Coronary artery (tissue), 2 donors: ENCODE results near the gene DHX15.

Source experiments
- DNase-seq: peaks from one replicate; pipeline ENCODE4 v3.0.0-alpha.2; 2017; ENCODE audit warnings: low spot score
- H3K27ac ChIP-seq, 2 donors: fragments of 200-600 bp; sonication (generic); one replicate each; pipeline ENCODE4 v1.5.1; 2016 to 2019
- H3K4me3 ChIP-seq: fragments of 200-600 bp; sonication (generic); 2 replicates; pipeline ENCODE4 v1.5.1; 2016; ENCODE audit warnings: mild to moderate bottlenecking, moderate library complexity
- TF ChIP-seq, protein P1 (sequence below): fragments of 200-600 bp; sonication (generic); IDR thresholded peaks from one replicate; pipeline ENCODE4 v1.5.1; 2019; ENCODE audit warnings: antibody characterized with exemption

The DHX15 gene

DNA sequence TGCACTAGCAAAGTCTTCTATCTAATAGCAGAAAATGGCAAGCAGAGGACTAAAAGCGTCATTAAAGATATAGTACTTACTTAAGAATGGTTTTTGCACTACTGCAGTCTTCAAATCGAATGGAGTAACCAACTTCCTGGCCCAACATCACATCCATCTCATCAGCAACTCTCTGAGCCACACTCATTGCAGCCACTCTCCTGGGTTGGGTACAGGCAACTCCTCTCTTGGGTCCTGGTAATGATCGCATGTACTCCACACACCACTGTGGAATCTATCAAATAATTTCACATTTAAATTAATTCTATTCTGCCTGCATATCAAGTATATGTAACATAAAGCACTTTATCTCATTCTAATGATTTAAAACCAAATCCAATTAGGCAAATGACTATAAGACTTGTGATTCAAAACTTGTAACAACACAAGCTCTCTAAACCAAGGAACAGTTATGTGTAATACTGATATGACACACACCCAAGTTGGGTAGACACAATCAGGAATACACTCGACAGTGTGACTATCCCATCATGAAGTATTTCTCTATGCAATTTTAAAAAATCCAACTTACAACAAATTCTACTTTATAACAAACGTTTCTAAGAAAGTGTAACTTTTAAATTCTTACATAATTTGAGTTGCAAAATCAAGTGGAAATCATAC, 13.6 kb downstream of the DHX15 start:
- Histone ChIP-seq H3K4me3 (no peak overlapping the region), H3K27ac (no peak overlapping the region)
- TF ChIP-seq, protein P1, sequence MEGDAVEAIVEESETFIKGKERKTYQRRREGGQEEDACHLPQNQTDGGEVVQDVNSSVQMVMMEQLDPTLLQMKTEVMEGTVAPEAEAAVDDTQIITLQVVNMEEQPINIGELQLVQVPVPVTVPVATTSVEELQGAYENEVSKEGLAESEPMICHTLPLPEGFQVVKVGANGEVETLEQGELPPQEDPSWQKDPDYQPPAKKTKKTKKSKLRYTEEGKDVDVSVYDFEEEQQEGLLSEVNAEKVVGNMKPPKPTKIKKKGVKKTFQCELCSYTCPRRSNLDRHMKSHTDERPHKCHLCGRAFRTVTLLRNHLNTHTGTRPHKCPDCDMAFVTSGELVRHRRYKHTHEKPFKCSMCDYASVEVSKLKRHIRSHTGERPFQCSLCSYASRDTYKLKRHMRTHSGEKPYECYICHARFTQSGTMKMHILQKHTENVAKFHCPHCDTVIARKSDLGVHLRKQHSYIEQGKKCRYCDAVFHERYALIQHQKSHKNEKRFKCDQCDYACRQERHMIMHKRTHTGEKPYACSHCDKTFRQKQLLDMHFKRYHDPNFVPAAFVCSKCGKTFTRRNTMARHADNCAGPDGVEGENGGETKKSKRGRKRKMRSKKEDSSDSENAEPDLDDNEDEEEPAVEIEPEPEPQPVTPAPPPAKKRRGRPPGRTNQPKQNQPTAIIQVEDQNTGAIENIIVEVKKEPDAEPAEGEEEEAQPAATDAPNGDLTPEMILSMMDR: no peak
- DNase-seq: no peak

DNA sequence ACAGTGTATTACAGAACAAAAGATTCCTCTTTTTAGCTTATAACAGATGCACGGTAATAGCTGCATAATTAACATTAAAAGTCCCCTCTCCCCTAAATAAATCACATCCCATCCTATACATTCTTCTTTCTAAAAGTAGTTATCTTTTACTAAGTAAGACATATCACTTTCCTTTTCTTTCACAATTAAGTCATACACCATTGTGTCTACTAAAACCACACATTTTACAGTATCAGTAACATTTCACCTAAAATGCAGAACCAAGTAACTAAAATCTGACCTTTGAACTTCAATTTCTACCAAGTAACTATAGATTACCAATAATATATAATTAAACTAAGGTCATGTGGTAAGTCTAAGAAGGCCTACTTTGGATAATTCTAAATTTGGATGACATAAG, 14.2 kb downstream of the DHX15 start:
- no peak overlapping the region for H3K27ac ChIP-seq
- no peak overlapping the region for H3K4me3 ChIP-seq
- DNase-seq: no peak
- TF ChIP-seq, protein P1: no peak

DNA sequence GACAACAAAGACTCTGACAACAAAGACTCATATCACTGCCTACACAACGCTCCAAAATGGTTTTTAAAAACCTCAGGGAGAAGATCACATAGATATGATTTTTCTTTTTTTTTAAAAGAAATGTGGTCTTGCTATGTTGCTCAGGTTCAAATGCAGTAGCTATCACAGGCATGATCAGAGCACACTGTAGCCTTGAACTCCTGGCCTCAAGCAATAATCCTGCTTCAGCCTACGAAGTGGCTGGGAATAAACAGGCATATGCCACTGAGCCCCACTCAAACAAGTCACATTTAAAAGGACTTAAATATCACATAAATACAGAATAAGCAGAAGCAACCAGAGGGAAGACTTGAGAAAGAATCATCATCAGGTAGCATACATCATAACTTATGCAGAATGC, 14.7 kb downstream of the DHX15 start:
- DNase-seq: no peak
- no peak overlapping the region for H3K27ac ChIP-seq
- no peak overlapping the region for H3K4me3 ChIP-seq
- TF ChIP-seq, protein P1: no peak

DNA sequence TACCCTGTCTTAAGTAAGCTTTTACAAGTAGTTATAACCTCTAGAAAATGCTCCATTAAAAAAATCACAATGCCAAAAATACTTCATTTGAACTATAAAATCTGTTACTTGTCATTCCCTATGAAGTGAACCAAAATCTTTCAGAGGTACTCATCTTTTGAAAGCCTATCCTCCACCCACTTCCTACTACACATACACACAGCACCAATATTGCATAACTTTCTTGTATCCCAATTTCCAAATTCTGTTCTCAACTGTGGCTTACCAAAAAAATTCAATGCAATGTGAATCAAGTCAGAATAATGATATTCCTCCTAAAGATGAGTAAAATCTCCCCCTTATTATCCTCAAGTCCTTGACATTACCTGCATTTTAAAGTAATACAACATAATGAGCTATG, 15.9 kb downstream of the DHX15 start:
- no peak overlapping the region for H3K4me3 ChIP-seq
- H3K27ac ChIP-seq: no peak overlapping the region
- TF ChIP-seq, protein P1: no peak
- DNase-seq: no peak

DNA sequence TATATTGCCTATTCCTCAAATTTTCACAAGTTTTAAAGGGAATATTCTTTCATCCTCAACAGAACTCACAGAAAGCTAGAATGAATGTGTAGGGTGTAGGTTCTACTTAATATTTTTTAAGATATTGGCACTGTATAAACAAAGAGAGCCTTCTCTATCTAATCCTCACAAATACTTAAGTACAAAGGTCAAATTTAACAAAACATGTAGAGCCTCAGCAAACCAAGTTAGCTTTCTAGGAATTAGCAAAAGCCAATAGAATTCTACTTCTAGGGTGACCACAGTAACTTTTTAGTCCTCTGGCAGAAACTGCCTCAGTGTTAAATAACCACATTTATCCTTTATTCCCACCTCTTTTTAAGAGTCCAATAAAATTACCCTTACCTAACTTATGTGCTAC, 19.3 kb downstream of the DHX15 start:
- Histone ChIP-seq H3K27ac (no peak overlapping the region), H3K4me3 (no peak overlapping the region)
- TF ChIP-seq, protein P1: no peak
- no peak for DNase-seq

DNA sequence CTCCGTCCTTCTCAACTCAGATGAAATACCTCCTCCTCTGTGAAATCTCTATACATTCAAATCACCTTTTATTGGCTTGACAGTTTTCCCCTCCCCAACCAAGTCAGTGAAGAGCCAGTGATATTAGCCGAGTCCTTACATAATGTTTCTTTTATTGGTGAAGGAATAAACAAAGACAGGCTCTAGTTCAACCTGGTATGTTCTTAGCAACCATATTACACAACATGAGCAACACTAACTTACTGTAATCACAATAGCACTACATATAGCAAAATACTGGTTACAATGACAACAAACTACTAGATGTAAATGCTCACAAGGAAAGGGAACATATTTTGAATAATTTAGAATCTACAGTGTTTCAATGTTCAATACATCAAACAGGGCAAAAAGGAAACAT, 19.9 kb downstream of the DHX15 start:
- TF ChIP-seq, protein P1: no peak

DNA sequence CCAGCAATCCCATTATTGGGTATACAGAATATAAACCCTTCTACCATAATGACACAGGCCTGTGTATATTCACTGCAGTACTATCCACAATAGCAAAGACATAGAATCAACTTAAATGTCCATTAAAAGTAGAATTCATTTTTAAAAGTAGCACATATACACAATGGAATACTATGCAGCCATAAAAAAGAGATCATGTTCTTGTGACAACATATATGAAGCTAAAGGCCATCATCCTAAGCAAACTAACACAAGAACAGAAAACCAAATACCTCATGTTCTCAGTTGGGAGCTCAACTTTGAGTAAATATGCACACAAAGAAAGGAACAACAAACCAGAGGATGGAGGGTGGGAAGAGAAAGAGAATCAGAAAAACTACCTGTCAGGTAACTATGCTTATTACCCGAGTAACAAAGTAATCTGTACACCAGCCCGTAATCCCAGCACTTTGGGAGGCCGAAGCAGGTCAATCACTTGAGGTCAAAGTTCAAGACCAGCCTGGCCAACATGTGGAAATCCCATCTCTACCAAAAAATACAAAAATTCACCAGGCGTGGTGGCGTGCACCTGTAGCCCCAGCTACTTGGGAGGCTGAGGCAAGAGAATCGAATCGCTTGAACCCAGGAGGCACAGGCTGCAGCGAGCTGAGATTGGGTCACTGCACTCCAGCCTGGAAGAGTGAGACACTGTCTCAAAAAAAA, 22.8 kb downstream of the DHX15 start:
- TF ChIP-seq, protein P1: no peak
- H3K4me3 ChIP-seq: no peak overlapping the region
- DNase-seq: no peak
- H3K27ac ChIP-seq: no peak overlapping the region

More for the DNA sequence above, 19.9 kb downstream of the DHX15 start:
- DNase-seq: no peak
- Histone ChIP-seq H3K27ac (no peak overlapping the region), H3K4me3 (no peak overlapping the region)
